ENCODE results near the gene NUDT5. TPM values are rescaled to one million over a fixed set of nuclear protein-coding genes. Genes with fewer than 3 reads are reported as not detected.
"Not testable (repeated sequence)": the region's sequence is repeated elsewhere in the genome, so short reads cannot be mapped to it uniquely, and the experiment has no call there.

Gene NUDT5
- polyA plus RNA-seq, 10 donors = 23.2 to 39.3 (median 26.5) TPM

- DNase-seq = no peak
Measured at GRCh38 chr10:12207114-12207513, 11.4 kb upstream of the NUDT5 start.

- DNase-seq = no peak
Measured at GRCh38 chr10:12205082-12205481, 9.4 kb upstream of the NUDT5 start.

- no peak for DNase-seq
Measured at GRCh38 chr10:12202226-12202625, 6.5 kb upstream of the NUDT5 start.

- no peak for DNase-seq
Measured at GRCh38 chr10:12201543-12201942, 5.9 kb upstream of the NUDT5 start.

- DNase-seq = no peak
Measured at GRCh38 chr10:12200850-12201249, 5.2 kb upstream of the NUDT5 start.

GRCh38 chr10:12198156-12198555 is 2.5 kb upstream of the NUDT5 start:
- no peak for DNase-seq

- no peak for DNase-seq
Measured at GRCh38 chr10:12196531-12197211, 980 bp upstream of the NUDT5 start.

- DNase-seq = no peak
Measured at GRCh38 chr10:12195281-12195602, 449 bp downstream of the NUDT5 start.

- DNase-seq = peak in 2 of 3 donors; percentile 19 to 47
Measured at GRCh38 chr10:12194752-12195271, 879 bp downstream of the NUDT5 start.

GRCh38 chr10:12193193-12193592 is 2.5 kb downstream of the NUDT5 start:
- DNase-seq = no peak

GRCh38 chr10:12191715-12192114 is 4.0 kb downstream of the NUDT5 start:
- no peak for DNase-seq

GRCh38 chr10:12189426-12189825 is 6.3 kb downstream of the NUDT5 start:
- DNase-seq = no peak

GRCh38 chr10:12188656-12189055 is 7.0 kb downstream of the NUDT5 start:
- no peak for DNase-seq

GRCh38 chr10:12187321-12187905 is 8.3 kb downstream of the NUDT5 start:
- no peak for DNase-seq

- DNase-seq = no peak
Measured at GRCh38 chr10:12186323-12186722, 9.4 kb downstream of the NUDT5 start.

GRCh38 chr10:12184165-12184564 is 11.5 kb downstream of the NUDT5 start:
- DNase-seq = no peak

GRCh38 chr10:12181065-12181775 is 14.5 kb downstream of the NUDT5 start:
- no peak for DNase-seq

GRCh38 chr10:12180221-12180974 is 15.3 kb downstream of the NUDT5 start:
- no peak for DNase-seq

- no peak for DNase-seq
Measured at GRCh38 chr10:12179606-12180170, 16.0 kb downstream of the NUDT5 start.

GRCh38 chr10:12177642-12178041 is 18.0 kb downstream of the NUDT5 start:
- no peak for DNase-seq

GRCh38 chr10:12171512-12171911 is 24.2 kb downstream of the NUDT5 start:
- not testable (repeated sequence) for DNase-seq

Measured in muscle of back (tissue), 11 donors.